Osteocyte (in vitro differentiated cells): ENCODE measurements around the gene CORO2B. TPM values are rescaled to one million over a fixed set of nuclear protein-coding genes. Genes with fewer than 3 reads are reported as not detected.
A peak's percentile ranks its signal among the peaks of the same experiment; 100 is the strongest.

Experiments used
- DNase-seq: peaks from one replicate; pipeline ENCODE4 v3.0.0; 2021; ENCODE audit warnings: mixed read lengths; ENCODE audit not compliant: unreplicated experiment; ENCODE audit errors: extremely low spot score
- H3K27ac Mint-ChIP-seq: one replicate; pipeline ENCODE4 v1.8.0; 2021; ENCODE audit warnings: mild to moderate bottlenecking, mixed read lengths; ENCODE audit not compliant: unreplicated experiment
- H3K27me3 Mint-ChIP-seq: one replicate; pipeline ENCODE4 v1.8.0; 2021; ENCODE audit warnings: mixed read lengths; ENCODE audit not compliant: unreplicated experiment
- H3K36me3 Mint-ChIP-seq: one replicate; pipeline ENCODE4 v1.8.0; 2021; ENCODE audit warnings: mixed read lengths; ENCODE audit not compliant: unreplicated experiment
- H3K4me1 Mint-ChIP-seq: one replicate; pipeline ENCODE4 v1.8.0; 2021; ENCODE audit warnings: mixed read lengths; ENCODE audit not compliant: unreplicated experiment
- H3K4me3 Mint-ChIP-seq: one replicate; pipeline ENCODE4 v1.8.0; 2021; ENCODE audit warnings: mild to moderate bottlenecking, moderate library complexity, mixed read lengths; ENCODE audit not compliant: unreplicated experiment
- H3K9me3 Mint-ChIP-seq: one replicate; pipeline ENCODE4 v1.8.0; 2021; ENCODE audit warnings: mixed read lengths; ENCODE audit not compliant: unreplicated experiment
- CTCF ChIP-seq: fragments of 200-600 bp; sonication (generic); IDR thresholded peaks from 2 replicates; pipeline ENCODE4 v1.5.0; 2021; ENCODE audit warnings: antibody characterized with exemption, mild to moderate bottlenecking, moderate library complexity
- total RNA-seq: library from RNA; stranded (reverse); gene quantifications from 2 replicates; pipeline ENCODE4 v1.2.1, GENCODE V29; 2021

CORO2B gene
- total RNA-seq, 1 donor from 2014 or later: 22.6 TPM

GRCh38 chr15:68580026-68580882, 1.5 kb downstream of the CORO2B start:
- no peaks in the 10 kb centered on the region for H3K9me3 Mint-ChIP-seq
- H3K4me1 Mint-ChIP-seq: peaks cover 23% of the 10 kb centered on the region
- H3K36me3 Mint-ChIP-seq: no peaks in the 10 kb centered on the region
- peaks cover 4% of the 10 kb centered on the region for H3K27me3 Mint-ChIP-seq
- H3K4me3 Mint-ChIP-seq: peak overlapping the region; percentile 68
- TF ChIP-seq CTCF: no peak
- H3K27ac Mint-ChIP-seq: peak overlapping the region; percentile 68
- DNase-seq: no peak

- no peak for DNase-seq
- Mint-ChIP-seq H3K9me3 (no peaks in the 10 kb centered on the region), H3K27ac (no peak overlapping the region), H3K27me3 (peaks cover 4% of the 10 kb centered on the region), H3K4me3 (no peak overlapping the region), H3K4me1 (peaks cover 23% of the 10 kb centered on the region), H3K36me3 (no peaks in the 10 kb centered on the region)
- TF ChIP-seq CTCF: no peak
Measured at GRCh38 chr15:68580883-68581155, 2.0 kb downstream of the CORO2B start.

GRCh38 chr15:68581725-68582124, 2.9 kb downstream of the CORO2B start:
- H3K9me3 Mint-ChIP-seq: no peaks in the 10 kb centered on the region
- no peak overlapping the region for H3K4me3 Mint-ChIP-seq
- DNase-seq: no peak
- H3K36me3 Mint-ChIP-seq: no peaks in the 10 kb centered on the region
- peak overlapping the region; percentile 54 for H3K27ac Mint-ChIP-seq
- no peak for TF ChIP-seq CTCF
- H3K27me3 Mint-ChIP-seq: peaks cover 1% of the 10 kb centered on the region
- H3K4me1 Mint-ChIP-seq: peaks cover 29% of the 10 kb centered on the region

- Mint-ChIP-seq H3K27ac (peak overlapping the region; percentile 54), H3K4me1 (peaks cover 29% of the 10 kb centered on the region), H3K36me3 (no peaks in the 10 kb centered on the region), H3K4me3 (no peak overlapping the region), H3K27me3 (no peaks in the 10 kb centered on the region), H3K9me3 (no peaks in the 10 kb centered on the region)
- DNase-seq: no peak
- TF ChIP-seq CTCF: no peak
Measured at GRCh38 chr15:68582236-68582635, 3.4 kb downstream of the CORO2B start.

- Mint-ChIP-seq H3K36me3 (no peaks in the 10 kb centered on the region), H3K4me1 (peaks cover 26% of the 10 kb centered on the region), H3K27me3 (no peaks in the 10 kb centered on the region), H3K4me3 (no peak overlapping the region), H3K9me3 (no peaks in the 10 kb centered on the region), H3K27ac (no peak overlapping the region)
- TF ChIP-seq CTCF: no peak
- no peak for DNase-seq
Measured at GRCh38 chr15:68582864-68583263, 4.1 kb downstream of the CORO2B start.
